ENCODE data around the gene ARHGAP26.

DNA sequence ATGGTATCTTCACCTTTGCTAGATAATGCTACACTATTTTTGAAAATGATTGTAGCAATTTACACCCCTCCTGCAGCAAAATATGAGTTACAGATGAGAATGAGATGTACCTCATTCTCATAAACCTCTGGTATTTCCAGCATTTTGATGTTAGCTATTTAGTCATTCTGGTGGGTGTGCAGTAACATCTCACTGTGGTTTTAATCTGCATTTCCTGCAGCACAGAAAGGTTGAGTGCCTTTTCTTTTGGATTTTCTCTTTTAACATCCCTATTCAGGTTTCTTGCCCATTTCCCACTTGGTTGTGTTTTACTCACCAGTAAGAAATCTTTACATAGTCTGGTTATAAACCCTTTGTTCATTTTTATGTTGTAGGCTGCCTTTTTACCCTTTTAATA is 427.1 kb downstream of the ARHGAP26 start:
- TF ChIP-seq CTCF (IDR thresholded peaks at IDR 0.05) (no peak), POLR2AphosphoS5 (IDR thresholded peaks at IDR 0.05; ENCODE audit: low read depth, low read length) (no peak), SIN3A (IDR thresholded peaks at IDR 0.05; ENCODE audit: borderline replicate concordance, insufficient read depth, low read depth, low read length) (no peak), TCF7L2 (IDR thresholded peaks at IDR 0.05; ENCODE audit: low read depth, low read length) (no peak)
- TF ChIP-seq, protein P1, sequence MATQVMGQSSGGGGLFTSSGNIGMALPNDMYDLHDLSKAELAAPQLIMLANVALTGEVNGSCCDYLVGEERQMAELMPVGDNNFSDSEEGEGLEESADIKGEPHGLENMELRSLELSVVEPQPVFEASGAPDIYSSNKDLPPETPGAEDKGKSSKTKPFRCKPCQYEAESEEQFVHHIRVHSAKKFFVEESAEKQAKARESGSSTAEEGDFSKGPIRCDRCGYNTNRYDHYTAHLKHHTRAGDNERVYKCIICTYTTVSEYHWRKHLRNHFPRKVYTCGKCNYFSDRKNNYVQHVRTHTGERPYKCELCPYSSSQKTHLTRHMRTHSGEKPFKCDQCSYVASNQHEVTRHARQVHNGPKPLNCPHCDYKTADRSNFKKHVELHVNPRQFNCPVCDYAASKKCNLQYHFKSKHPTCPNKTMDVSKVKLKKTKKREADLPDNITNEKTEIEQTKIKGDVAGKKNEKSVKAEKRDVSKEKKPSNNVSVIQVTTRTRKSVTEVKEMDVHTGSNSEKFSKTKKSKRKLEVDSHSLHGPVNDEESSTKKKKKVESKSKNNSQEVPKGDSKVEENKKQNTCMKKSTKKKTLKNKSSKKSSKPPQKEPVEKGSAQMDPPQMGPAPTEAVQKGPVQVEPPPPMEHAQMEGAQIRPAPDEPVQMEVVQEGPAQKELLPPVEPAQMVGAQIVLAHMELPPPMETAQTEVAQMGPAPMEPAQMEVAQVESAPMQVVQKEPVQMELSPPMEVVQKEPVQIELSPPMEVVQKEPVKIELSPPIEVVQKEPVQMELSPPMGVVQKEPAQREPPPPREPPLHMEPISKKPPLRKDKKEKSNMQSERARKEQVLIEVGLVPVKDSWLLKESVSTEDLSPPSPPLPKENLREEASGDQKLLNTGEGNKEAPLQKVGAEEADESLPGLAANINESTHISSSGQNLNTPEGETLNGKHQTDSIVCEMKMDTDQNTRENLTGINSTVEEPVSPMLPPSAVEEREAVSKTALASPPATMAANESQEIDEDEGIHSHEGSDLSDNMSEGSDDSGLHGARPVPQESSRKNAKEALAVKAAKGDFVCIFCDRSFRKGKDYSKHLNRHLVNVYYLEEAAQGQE (IDR thresholded peaks at IDR 0.05; ENCODE audit: insufficient read depth in 1 of 2, low read depth in 2 of 2, low read length in 1 of 2): no peak
